Tibial nerve (tissue), 4 donors: ENCODE data around the gene MAJIN.

Source experiments
- EP300 ChIP-seq, 2 donors: sonication (generic); formaldehyde crosslinking; IDR thresholded peaks; one replicate each; pipeline ENCODE4 v1.6.1; 2017; ENCODE audit warnings: antibody characterized with exemption in 2 of 2, mild to moderate bottlenecking in 1 of 2
- TF ChIP-seq, protein P1 (sequence below), 5 experiments: fragments of 200-600 bp in 3 of 5; fragments of 450-650 bp in 2 of 5; sonication (generic) in 3 of 5; IDR thresholded peaks; one replicate each; pipeline ENCODE4 v1.5.1; 2016 to 2019; ENCODE audit warnings: antibody characterized with exemption in 5 of 5, mild to moderate bottlenecking in 3 of 5, moderate library complexity in 2 of 5

DNA sequence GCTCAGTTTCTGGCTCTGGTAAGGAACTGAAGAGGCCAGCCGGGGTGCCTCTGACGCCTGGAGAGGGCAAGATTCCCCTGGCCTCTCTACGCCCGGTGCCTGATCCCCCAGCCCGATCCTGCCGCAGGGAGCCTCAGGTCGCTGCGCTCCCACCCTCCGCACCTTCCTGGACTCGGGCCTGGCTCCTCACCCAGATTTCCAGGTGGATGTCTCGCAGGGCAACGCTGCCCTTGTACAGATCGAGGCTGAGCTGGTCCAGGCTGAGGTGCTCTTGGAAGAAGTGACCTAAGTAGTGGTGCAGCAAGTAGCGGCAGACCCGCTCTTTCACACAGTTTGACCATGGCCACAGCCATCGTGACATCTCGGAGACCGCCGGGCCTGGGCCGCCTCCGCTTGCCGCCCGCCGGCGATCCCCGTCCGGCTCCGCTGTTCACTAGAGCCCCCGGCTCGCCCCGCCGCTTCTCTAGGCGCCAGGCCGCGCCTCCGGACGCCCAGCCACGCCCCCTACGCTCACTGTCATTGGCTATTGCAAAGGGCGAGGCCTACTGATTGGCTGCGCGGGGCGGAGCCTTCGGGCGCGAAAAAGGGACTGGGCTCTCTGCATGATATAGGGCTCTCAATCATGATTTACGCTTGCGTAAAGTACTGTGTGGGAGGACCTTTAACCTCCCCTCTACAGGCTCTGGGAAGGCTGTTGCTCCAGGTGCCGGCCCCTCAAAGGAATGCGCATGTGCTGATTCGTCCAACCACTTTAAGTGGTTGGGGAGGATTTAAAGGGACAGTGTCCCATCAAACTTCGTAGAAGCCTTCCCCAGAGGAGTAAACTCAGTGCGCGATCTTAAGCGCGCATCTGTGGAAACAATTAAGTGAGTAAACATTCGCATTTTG lies 54.9 kb downstream of the MAJIN start, which contains the start of gene ATG2A:
- TF ChIP-seq, protein P1, sequence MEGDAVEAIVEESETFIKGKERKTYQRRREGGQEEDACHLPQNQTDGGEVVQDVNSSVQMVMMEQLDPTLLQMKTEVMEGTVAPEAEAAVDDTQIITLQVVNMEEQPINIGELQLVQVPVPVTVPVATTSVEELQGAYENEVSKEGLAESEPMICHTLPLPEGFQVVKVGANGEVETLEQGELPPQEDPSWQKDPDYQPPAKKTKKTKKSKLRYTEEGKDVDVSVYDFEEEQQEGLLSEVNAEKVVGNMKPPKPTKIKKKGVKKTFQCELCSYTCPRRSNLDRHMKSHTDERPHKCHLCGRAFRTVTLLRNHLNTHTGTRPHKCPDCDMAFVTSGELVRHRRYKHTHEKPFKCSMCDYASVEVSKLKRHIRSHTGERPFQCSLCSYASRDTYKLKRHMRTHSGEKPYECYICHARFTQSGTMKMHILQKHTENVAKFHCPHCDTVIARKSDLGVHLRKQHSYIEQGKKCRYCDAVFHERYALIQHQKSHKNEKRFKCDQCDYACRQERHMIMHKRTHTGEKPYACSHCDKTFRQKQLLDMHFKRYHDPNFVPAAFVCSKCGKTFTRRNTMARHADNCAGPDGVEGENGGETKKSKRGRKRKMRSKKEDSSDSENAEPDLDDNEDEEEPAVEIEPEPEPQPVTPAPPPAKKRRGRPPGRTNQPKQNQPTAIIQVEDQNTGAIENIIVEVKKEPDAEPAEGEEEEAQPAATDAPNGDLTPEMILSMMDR (IDR thresholded peaks at IDR 0.05), result peak in 2 of 5 experiments; percentile 7 to 56
- peak; percentile 91 to 95 for TF ChIP-seq EP300 (IDR thresholded peaks at IDR 0.05)
